Lung (tissue), 12 donors: ENCODE measurements around the gene CFAP107. TPM values are rescaled to one million over a fixed set of nuclear protein-coding genes. Genes with fewer than 3 reads are reported as not detected.
"Not testable (repeated sequence)": the region's sequence is repeated elsewhere in the genome, so short reads cannot be mapped to it uniquely, and the experiment has no call there.

ENCODE experiments used
- ATAC-seq: fragments of 200-7000 bp; cut with Tn5 transposase; one replicate; pipeline ENCODE4 v1.9.1; 2020; ENCODE audit warnings: moderate number of reproducible peaks; ENCODE audit not compliant: insufficient read depth, low FRiP score
- DNase-seq, 3 donors: peaks; one replicate each; pipeline ENCODE4 v3.0.0-alpha.2; 2013 to 2017
- H3K27ac ChIP-seq, 2 donors: one replicate each; pipeline ENCODE4 v1.5.1; 2013; ENCODE audit warnings: mild to moderate bottlenecking in 2 of 2, moderate library complexity in 2 of 2, control low read depth in 1 of 2, inconsistent platforms in 1 of 2, low read depth in 1 of 2, low read length in 1 of 2
- H3K27me3 ChIP-seq, 3 donors: one replicate each; pipeline ENCODE4 v1.5.1; 2013; ENCODE audit warnings: low read length in 2 of 3; ENCODE audit not compliant: control insufficient read depth in 3 of 3, insufficient read depth in 3 of 3
- H3K36me3 ChIP-seq, 4 donors: one replicate each; pipeline ENCODE4 v1.5.1; 2013; ENCODE audit warnings: low read length in 4 of 4, mild to moderate bottlenecking in 1 of 4, moderate library complexity in 1 of 4; ENCODE audit not compliant: control insufficient read depth in 4 of 4, insufficient read depth in 4 of 4
- H3K4me1 ChIP-seq, 5 donors: one replicate each; pipeline ENCODE4 v1.5.1; 2013; ENCODE audit warnings: low read length in 5 of 5, mild to moderate bottlenecking in 2 of 5, moderate library complexity in 1 of 5; ENCODE audit not compliant: control insufficient read depth in 5 of 5, insufficient read depth in 5 of 5
- H3K4me3 ChIP-seq: one replicate; pipeline ENCODE4 v1.5.1; 2013; ENCODE audit warnings: mild to moderate bottlenecking, control low read depth, moderate library complexity
- H3K9ac ChIP-seq, 2 donors: one replicate each; pipeline ENCODE4 v1.5.1; 2013; ENCODE audit warnings: low read length in 2 of 2, control low read depth in 1 of 2; ENCODE audit not compliant: insufficient read depth in 1 of 2
- H3K9me3 ChIP-seq, 4 donors: one replicate each; pipeline ENCODE4 v1.5.1; 2013; ENCODE audit warnings: low read length in 3 of 4, mild to moderate bottlenecking in 1 of 4, moderate library complexity in 1 of 4; ENCODE audit not compliant: control insufficient read depth in 4 of 4, insufficient read depth in 3 of 4
- CTCF ChIP-seq: IDR thresholded peaks from 2 replicates; pipeline ENCODE4 v1.5.1; 2012; ENCODE audit warnings: mild to moderate bottlenecking; ENCODE audit errors: control extremely low read depth, extremely low read depth
- WGBS, 2 donors: extraction: QIAGEN DNeasy Blood & Tissue Kit; methylation state at CpG; one replicate each; pipeline ENCODE4 v1.1.7; 2013; 5-methylcytosine and 5-hydroxymethylcytosine counted together
- polyA plus RNA-seq, 2 donors: library from polyadenylated mRNA; stranded (reverse); fragments of 200-250 nt; gene quantifications; one replicate each; pipeline ENCODE4 v1.2.1, GENCODE V29; 2013
- total RNA-seq, 2 donors: library from RNA; depleted of rRNA in 1 of 2; stranded (reverse); fragments of >200 nt in 1 of 2; gene quantifications; one replicate each; pipeline ENCODE4 v1.2.1, GENCODE V29; 2014 to 2021
- donor health status: control.
- donor health status: control.
- donor health status: Bipolar disorder and iron deficiency.
- donor health status: healthy.
- donor health status: DM: yes; HTN: yes; CAD: no.

Gene CFAP107
- total and polyA plus RNA-seq, 4 donors: 1.3 to 8.5 (median 2.4) TPM

- 88% methylated on average over 2 of the region's 2 CpGs for WGBS, 2 donors
- H3K4me1 ChIP-seq: no peaks in the 10 kb centered on the region
- H3K9ac ChIP-seq: no peak overlapping the region
- no peak for TF ChIP-seq CTCF
- no peak overlapping the region for H3K27ac ChIP-seq
- peaks cover 0 to 14% (median 9%) of the 10 kb centered on the region in 4 donors for H3K9me3 ChIP-seq
- ATAC-seq: no peak
- DNase-seq: no peak
- no peaks in the 10 kb centered on the region for H3K36me3 ChIP-seq
- no peak overlapping the region for H3K4me3 ChIP-seq
- H3K27me3 ChIP-seq: peaks cover 0 to 2% (median 0%) of the 10 kb centered on the region in 3 donors
These were observed 17.6 kb upstream of the CFAP107 start for GRCh38 chr1:12728391-12728790.

GRCh38 chr1:12730156-12730555 is 15.8 kb upstream of the CFAP107 start:
- WGBS, 2 donors: 78 to 88% methylated on average over 1 of the region's 1 CpG
- TF ChIP-seq CTCF: no peak
- H3K4me1 ChIP-seq: no peaks in the 10 kb centered on the region
- no peak overlapping the region for H3K9ac ChIP-seq
- no peak overlapping the region for H3K4me3 ChIP-seq
- H3K27me3 ChIP-seq: peaks cover 0 to 2% (median 0%) of the 10 kb centered on the region in 3 donors
- no peak overlapping the region for H3K27ac ChIP-seq
- H3K9me3 ChIP-seq: peaks cover 0 to 14% (median 9%) of the 10 kb centered on the region in 4 donors
- no peak for DNase-seq
- H3K36me3 ChIP-seq: no peaks in the 10 kb centered on the region
- no peak for ATAC-seq

GRCh38 chr1:12731084-12731483 is 14.9 kb upstream of the CFAP107 start:
- not testable (repeated sequence) for H3K27ac ChIP-seq, DNase-seq, ATAC-seq, H3K4me1 ChIP-seq, H3K9ac ChIP-seq, H3K4me3 ChIP-seq, H3K27me3 ChIP-seq, H3K36me3 ChIP-seq
- H3K9me3 ChIP-seq: peaks cover 0 to 14% (median 9%) of the 10 kb centered on the region in 4 donors
- 76 to 90% methylated on average over 2 of the region's 2 CpGs for WGBS, 2 donors

GRCh38 chr1:12734651-12735050 is 11.3 kb upstream of the CFAP107 start:
- Histone ChIP-seq H3K4me3 (no peak overlapping the region), H3K27me3 (no peaks in the 10 kb centered on the region), H3K9me3 (peaks cover 0 to 17% (median 3%) of the 10 kb centered on the region in 4 donors), H3K36me3 (no peaks in the 10 kb centered on the region), H3K27ac (no peak overlapping the region), H3K4me1 (no peaks in the 10 kb centered on the region), H3K9ac (no peak overlapping the region)
- DNase-seq: no peak
- no peak for ATAC-seq
- no peak for TF ChIP-seq CTCF
- 83 to 89% methylated on average over 3 of the region's 3 CpGs for WGBS, 2 donors
